Measurements from ENCODE around the gene SLC35D1. TPM values are rescaled to one million over a fixed set of nuclear protein-coding genes. Genes with fewer than 3 reads are reported as not detected.

The SLC35D1 gene
- total RNA-seq (16.8 and 17.1 TPM in 2 replicates), polyA plus RNA-seq (4.0 and 4.9 TPM in 2 replicates), polyA minus RNA-seq (3.7 and 5.7 TPM in 2 replicates)
- total RNA-seq (2013) = 10.9 TPM

- Mint-ChIP-seq H3K4me3 (peak within 1 kb of the TSS; percentile 90), H3K4me1 (peaks cover 26% of the 10 kb centered on the region), H3K27ac (peak within 1 kb of the TSS; percentile 95), H3K27me3 (no peaks in the 10 kb centered on the region), H3K9me3 (ENCODE audit: insufficient read depth) (no peaks in the 10 kb centered on the region)
- peaks cover 4 to 14% of the 10 kb centered on the region in 2 experiments for H3K36me3 ChIP-seq (replicated peaks in 1 of 2; ENCODE audit: control extremely low read depth in 1 of 2, control insufficient read depth in 1 of 2, extremely low read depth in 1 of 2, insufficient read depth in 2 of 2, low read length in 1 of 2)
- H3K4me3 ChIP-seq (ENCODE audit: control extremely low read depth in 1 of 5, extremely low read depth in 1 of 5, insufficient read depth in 1 of 5, low read depth in 2 of 5, low read length in 4 of 5) = peak within 1 kb of the TSS; percentile 68 to 78 (median 77)
- intact Hi-C loops (cut with micrococcal nuclease) = loop anchor here (1.0 to 5.0 kb wide), 9 partner anchors 57 to 1987 kb away; partner anchors contain the start of genes GADD45A, LEPR, LEPROT and SERBP1
- H4K20me1 ChIP-seq (ENCODE audit: control insufficient read depth, insufficient read depth, low read length, poor library complexity, severe bottlenecking) = no peaks in the 10 kb centered on the region
- CTCF ChIA-PET = interaction anchor here (0.5 to 3.3 kb wide), 8 partner anchors 21 to 161 kb away, joined by 3 to 34 read pairs (median 4); no protein-coding TSS in a partner anchor
- H3K4me2 ChIP-seq (replicated peaks; ENCODE audit: low read depth, low read length, poor library complexity, severe bottlenecking) = peak within 1 kb of the TSS; percentile 84
- under 1% methylated on average over 70 of the region's 73 CpGs for WGBS (ENCODE audit: insufficient coverage)
- H2AFZ ChIP-seq (ENCODE audit: insufficient read depth, low read depth, low read length, poor library complexity, severe bottlenecking) = peak within 1 kb of the TSS; percentile 94
- H3K9ac ChIP-seq (ENCODE audit: low read length) = peak within 1 kb of the TSS; percentile 77
- no peaks in the 10 kb centered on the region for H3K9me3 ChIP-seq (ENCODE audit: control extremely low read depth in 1 of 3, control insufficient read depth in 2 of 3, insufficient read depth in 1 of 3, low read length in 2 of 3)
- peaks cover 11 to 15% of the 10 kb centered on the region in 2 donors for H3K4me1 ChIP-seq (ENCODE audit: control insufficient read depth in 2 of 2, insufficient read depth in 2 of 2, low read length in 2 of 2)
- no peak for TF ChIP-seq CTCF (IDR thresholded peaks at IDR 0.05)
- TF ChIP-seq EZH2 (IDR thresholded peaks at IDR 0.05; ENCODE audit: borderline replicate concordance, insufficient read depth, low read depth, low read length, poor library complexity, severe bottlenecking) = no peak
- POLR2A ChIA-PET = interaction anchor here (0.7 to 1.5 kb wide), 2 partner anchors 129 to 631 kb away, joined by 3 to 5 read pairs; partner anchors contain the start of genes DNAI4, GADD45A and MIER1
- H3K79me2 ChIP-seq (ENCODE audit: control insufficient read depth, insufficient read depth, low read length) = peaks cover 5% of the 10 kb centered on the region
- no peaks in the 10 kb centered on the region for H3K27me3 ChIP-seq (replicated peaks in 1 of 4; ENCODE audit: control extremely low read depth in 1 of 4, control insufficient read depth in 3 of 4, insufficient read depth in 4 of 4, low read length in 3 of 4)
- ATAC-seq (ENCODE audit: low read depth) = peak; percentile 88
- peak; percentile 93 for DNase-seq
- peak within 1 kb of the TSS; percentile 84 to 88 for H3K27ac ChIP-seq (ENCODE audit: low read length in 2 of 2)
Observed at GRCh38 chr1:67053785-67054772, at the start of gene SLC35D1. SLC35D1 (minus strand) TSS chr1:67054148; CDS start chr1:67054013, 135 bp downstream.
